SK-N-SH treated with all-trans-retinoic acid at 6 μM for 48 hours (cell line): Measurements from ENCODE around the gene KRTAP10-10.

ENCODE experiments used
- CREB5 ChIP-seq: fragments of 250-450 bp; sonication (Bioruptor Pico); IDR thresholded peaks from 2 replicates; pipeline ENCODE4 v1.5.1; 2020; ENCODE audit warnings: low read depth, mild to moderate bottlenecking, moderate library complexity
- PATZ1 ChIP-seq: fragments of 250-450 bp; sonication (Bioruptor Pico); IDR thresholded peaks from 2 replicates; pipeline ENCODE4 v1.8.0; 2020; ENCODE audit warnings: mild to moderate bottlenecking, moderate library complexity, borderline replicate concordance
- PPARA ChIP-seq: fragments of 250-450 bp; sonication (Bioruptor Pico); IDR thresholded peaks from 2 replicates; pipeline ENCODE4 v1.5.0; 2020; ENCODE audit warnings: mild to moderate bottlenecking, borderline replicate concordance
- ZNF70 ChIP-seq: fragments of 450-650 bp; formaldehyde crosslinking; IDR thresholded peaks from 2 replicates; pipeline ENCODE4 v1.5.0; 2020; ENCODE audit warnings: mild to moderate bottlenecking, moderate library complexity
- TF ChIP-seq, protein P1 (sequence below): fragments of 250-450 bp; sonication (Bioruptor Pico); IDR thresholded peaks from 2 replicates; pipeline ENCODE4 v1.8.0; 2021; ENCODE audit warnings: low read depth, mild to moderate bottlenecking, moderate library complexity, borderline replicate concordance
- TF ChIP-seq, protein P2 (sequence below): fragments of 250-450 bp; sonication (Bioruptor Pico); IDR thresholded peaks from 2 replicates; pipeline ENCODE4 v1.5.0; 2020; ENCODE audit warnings: mild to moderate bottlenecking, moderate library complexity

DNA sequence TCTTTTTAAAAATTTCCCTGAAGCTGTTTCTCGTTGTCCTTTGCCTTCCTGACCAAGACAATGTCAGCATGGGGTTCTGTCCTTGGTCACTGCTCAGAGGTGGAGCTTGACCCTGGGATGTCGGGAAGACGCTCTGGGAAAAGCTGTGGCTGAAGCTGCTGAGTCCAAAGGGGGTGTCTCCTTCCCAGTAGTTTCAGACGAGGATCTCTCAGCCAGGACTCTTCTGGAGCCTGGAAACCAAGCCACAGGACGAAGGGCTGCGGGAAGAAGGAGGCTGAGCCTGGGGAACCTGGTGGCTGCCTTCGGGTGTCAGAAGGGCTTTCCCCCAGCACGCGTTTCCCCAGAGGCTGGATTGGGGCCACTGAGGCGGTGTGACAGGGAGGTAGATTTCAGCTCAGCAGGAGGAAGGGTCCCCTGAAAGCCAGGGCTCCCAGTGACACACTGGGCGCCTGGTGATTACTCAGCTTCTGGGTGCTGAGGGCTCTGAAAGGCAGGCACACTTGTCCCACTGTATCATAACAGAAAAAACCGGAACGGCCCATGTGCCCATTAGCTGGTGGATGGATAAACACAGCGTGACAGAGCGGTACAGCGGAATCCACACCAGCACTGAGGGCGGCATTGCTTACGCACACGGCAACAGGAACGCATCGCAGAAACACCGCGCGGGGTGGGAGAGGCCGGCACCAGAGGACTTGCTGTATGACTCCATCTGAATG lies 49.8 kb downstream of the KRTAP10-10 start:
- no peak for TF ChIP-seq PATZ1 (CRISPR knock-in tag)
- TF ChIP-seq, protein P1, sequence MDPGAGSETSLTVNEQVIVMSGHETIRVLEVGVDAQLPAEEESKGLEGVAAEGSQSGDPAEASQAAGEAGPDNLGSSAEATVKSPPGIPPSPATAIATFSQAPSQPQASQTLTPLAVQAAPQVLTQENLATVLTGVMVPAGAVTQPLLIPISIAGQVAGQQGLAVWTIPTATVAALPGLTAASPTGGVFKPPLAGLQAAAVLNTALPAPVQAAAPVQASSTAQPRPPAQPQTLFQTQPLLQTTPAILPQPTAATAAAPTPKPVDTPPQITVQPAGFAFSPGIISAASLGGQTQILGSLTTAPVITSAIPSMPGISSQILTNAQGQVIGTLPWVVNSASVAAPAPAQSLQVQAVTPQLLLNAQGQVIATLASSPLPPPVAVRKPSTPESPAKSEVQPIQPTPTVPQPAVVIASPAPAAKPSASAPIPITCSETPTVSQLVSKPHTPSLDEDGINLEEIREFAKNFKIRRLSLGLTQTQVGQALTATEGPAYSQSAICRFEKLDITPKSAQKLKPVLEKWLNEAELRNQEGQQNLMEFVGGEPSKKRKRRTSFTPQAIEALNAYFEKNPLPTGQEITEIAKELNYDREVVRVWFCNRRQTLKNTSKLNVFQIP (CRISPR knock-in tag) = no peak
- TF ChIP-seq ZNF70 = no peak
- TF ChIP-seq, protein P2, sequence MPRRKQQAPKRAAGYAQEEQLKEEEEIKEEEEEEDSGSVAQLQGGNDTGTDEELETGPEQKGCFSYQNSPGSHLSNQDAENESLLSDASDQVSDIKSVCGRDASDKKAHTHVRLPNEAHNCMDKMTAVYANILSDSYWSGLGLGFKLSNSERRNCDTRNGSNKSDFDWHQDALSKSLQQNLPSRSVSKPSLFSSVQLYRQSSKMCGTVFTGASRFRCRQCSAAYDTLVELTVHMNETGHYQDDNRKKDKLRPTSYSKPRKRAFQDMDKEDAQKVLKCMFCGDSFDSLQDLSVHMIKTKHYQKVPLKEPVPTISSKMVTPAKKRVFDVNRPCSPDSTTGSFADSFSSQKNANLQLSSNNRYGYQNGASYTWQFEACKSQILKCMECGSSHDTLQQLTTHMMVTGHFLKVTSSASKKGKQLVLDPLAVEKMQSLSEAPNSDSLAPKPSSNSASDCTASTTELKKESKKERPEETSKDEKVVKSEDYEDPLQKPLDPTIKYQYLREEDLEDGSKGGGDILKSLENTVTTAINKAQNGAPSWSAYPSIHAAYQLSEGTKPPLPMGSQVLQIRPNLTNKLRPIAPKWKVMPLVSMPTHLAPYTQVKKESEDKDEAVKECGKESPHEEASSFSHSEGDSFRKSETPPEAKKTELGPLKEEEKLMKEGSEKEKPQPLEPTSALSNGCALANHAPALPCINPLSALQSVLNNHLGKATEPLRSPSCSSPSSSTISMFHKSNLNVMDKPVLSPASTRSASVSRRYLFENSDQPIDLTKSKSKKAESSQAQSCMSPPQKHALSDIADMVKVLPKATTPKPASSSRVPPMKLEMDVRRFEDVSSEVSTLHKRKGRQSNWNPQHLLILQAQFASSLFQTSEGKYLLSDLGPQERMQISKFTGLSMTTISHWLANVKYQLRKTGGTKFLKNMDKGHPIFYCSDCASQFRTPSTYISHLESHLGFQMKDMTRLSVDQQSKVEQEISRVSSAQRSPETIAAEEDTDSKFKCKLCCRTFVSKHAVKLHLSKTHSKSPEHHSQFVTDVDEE = no peak
- no peak for TF ChIP-seq PPARA (CRISPR knock-in tag)
- TF ChIP-seq CREB5 (CRISPR knock-in tag) = no peak
